Measurements from ENCODE around the gene ACBD6. TPM values are rescaled to one million over a fixed set of nuclear protein-coding genes. Genes with fewer than 3 reads are reported as not detected.

The ACBD6 gene
- total and polyA plus RNA-seq, 4 donors, result 8.3 to 17.3 (median 14.0) TPM

DNA sequence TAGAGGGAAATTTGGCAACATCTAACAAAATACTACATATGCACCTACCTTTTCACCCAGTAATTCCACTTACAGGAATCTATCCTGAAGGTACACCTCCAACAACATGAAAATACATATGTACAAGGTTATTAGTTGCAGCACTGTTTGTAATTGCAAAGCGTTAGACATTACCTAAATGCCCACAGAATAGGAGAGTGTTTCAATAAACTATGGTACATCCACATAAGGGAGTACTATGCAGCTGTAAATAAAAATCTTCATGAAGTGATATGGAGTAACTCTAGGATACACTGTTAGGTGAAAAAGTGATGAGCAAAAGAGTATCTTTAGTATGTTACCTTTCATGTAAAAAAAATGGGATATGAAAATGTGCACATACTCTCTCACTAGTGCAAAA is 126.1 kb downstream of the ACBD6 start:
- no peak for DNase-seq (ENCODE audit: low spot score)
- Histone ChIP-seq H3K27ac (ENCODE audit: low read depth in 1 of 2, low read length in 2 of 2) (no peak overlapping the region), H3K9ac (ENCODE audit: low read depth in 1 of 2, low read length in 2 of 2) (no peak overlapping the region), H3K9me3 (ENCODE audit: control insufficient read depth in 4 of 4, low read length in 3 of 4) (peaks cover 0 to 12% (median 4%) of the 10 kb centered on the region in 4 donors), H3K36me3 (ENCODE audit: control insufficient read depth in 4 of 4, insufficient read depth in 3 of 4, low read depth in 1 of 4, low read length in 3 of 4) (peaks cover 0 to 2% (median 0%) of the 10 kb centered on the region in 4 donors), H3K4me3 (ENCODE audit: low read depth in 1 of 3, low read length in 3 of 3) (no peak overlapping the region), H3K4me1 (ENCODE audit: control insufficient read depth in 4 of 4, insufficient read depth in 4 of 4, low read length in 3 of 4) (no peaks in the 10 kb centered on the region), H3K27me3 (ENCODE audit: control insufficient read depth in 4 of 4, insufficient read depth in 4 of 4, low read length in 3 of 4) (no peaks in the 10 kb centered on the region)
- TF ChIP-seq FOXA1 (IDR thresholded peaks at IDR 0.05) (no peak), NR2F2 (IDR thresholded peaks at IDR 0.05) (no peak), EGR1 (IDR thresholded peaks at IDR 0.05; ENCODE audit: low read depth in 2 of 2) (no peak), YY1 (IDR thresholded peaks at IDR 0.05) (no peak), GABPA (IDR thresholded peaks at IDR 0.05 in 1 of 2, conservative IDR thresholded peaks at IDR 0.05 in 1 of 2) (no peak), REST (IDR thresholded peaks at IDR 0.05) (no peak), SP1 (IDR thresholded peaks at IDR 0.05) (no peak), TAF1 (conservative IDR thresholded peaks at IDR 0.05) (no peak), HNF4G (IDR thresholded peaks at IDR 0.05) (no peak), JUND (IDR thresholded peaks at IDR 0.05) (no peak), CTCF (IDR thresholded peaks at IDR 0.05; ENCODE audit: low read depth, low read length, missing input control) (no peak), FOXA2 (IDR thresholded peaks at IDR 0.05) (no peak), ZBTB33 (IDR thresholded peaks at IDR 0.05) (no peak), HNF4A (conservative IDR thresholded peaks at IDR 0.05) (no peak), RAD21 (IDR thresholded peaks at IDR 0.05) (no peak), RXRA (IDR thresholded peaks at IDR 0.05) (no peak)
- TF ChIP-seq, protein P1, sequence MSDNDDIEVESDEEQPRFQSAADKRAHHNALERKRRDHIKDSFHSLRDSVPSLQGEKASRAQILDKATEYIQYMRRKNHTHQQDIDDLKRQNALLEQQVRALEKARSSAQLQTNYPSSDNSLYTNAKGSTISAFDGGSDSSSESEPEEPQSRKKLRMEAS (IDR thresholded peaks at IDR 0.05), result no peak
- TF ChIP-seq, protein P2, sequence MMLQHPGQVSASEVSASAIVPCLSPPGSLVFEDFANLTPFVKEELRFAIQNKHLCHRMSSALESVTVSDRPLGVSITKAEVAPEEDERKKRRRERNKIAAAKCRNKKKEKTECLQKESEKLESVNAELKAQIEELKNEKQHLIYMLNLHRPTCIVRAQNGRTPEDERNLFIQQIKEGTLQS (IDR thresholded peaks at IDR 0.05), result no peak
- 99% methylated on average over 1 of the region's 1 CpG for WGBS

Measured in liver (tissue), 9 donors.